Fibroblast of lung (primary cell): ENCODE measurements around the gene OR52H1.

Source experiments
- CTCF ChIP-seq, 2 donors: IDR thresholded peaks in 1 of 2; conservative IDR thresholded peaks in 1 of 2; 1 replicate in 1 of 2; 2 replicates in 1 of 2; pipeline ENCODE4 v1.5.1; 2011 to 2012; ENCODE audit warnings: low read length in 2 of 2, control low read depth in 1 of 2, inconsistent platforms in 1 of 2, low read depth in 1 of 2, mild to moderate bottlenecking in 1 of 2
- EZH2 ChIP-seq: IDR thresholded peaks from 2 replicates; pipeline ENCODE4 v1.5.1; 2012; ENCODE audit warnings: low read length, control low read depth, mild to moderate bottlenecking; ENCODE audit errors: missing control alignments

GRCh38 chr11:5564259-5565019, 16.1 kb upstream of the OR52H1 start:
- no peak for TF ChIP-seq CTCF (conservative IDR thresholded peaks at IDR 0.05 in 1 of 2, IDR thresholded peaks at IDR 0.05 in 1 of 2; ENCODE audit: low read depth in 1 of 2, low read length in 2 of 2)
- no peak for TF ChIP-seq EZH2
